ENCODE data around the gene RAB8B.

Gene RAB8B

DNA sequence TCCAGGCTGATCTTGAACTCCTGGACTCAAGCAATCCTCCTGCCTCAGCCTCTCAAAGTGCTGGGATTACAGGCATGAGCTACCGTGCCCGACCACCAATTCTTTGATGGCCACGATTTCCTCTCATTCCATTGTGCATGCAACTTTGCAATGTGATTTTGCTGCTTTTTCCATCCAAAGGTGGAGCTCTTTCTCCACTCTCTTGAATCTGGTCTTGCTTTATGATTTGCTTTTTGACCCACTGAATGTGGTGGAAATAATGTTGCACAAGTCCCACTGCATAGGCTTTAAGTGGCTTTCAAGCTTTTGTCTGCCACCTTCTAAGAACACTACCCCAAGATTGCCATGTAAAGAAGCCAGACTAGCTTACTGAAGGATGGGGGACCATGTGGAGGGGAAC lies 42.7 kb upstream of the RAB8B start:
- H3K79me2 ChIP-seq (ENCODE audit: insufficient read depth, low read length), result no peaks in the 10 kb centered on the region
- H3K27me3 ChIP-seq (ENCODE audit: low read length), result no peaks in the 10 kb centered on the region
- H3K4me2 ChIP-seq (ENCODE audit: low read depth, low read length, poor library complexity, severe bottlenecking), result no peak overlapping the region

DNA sequence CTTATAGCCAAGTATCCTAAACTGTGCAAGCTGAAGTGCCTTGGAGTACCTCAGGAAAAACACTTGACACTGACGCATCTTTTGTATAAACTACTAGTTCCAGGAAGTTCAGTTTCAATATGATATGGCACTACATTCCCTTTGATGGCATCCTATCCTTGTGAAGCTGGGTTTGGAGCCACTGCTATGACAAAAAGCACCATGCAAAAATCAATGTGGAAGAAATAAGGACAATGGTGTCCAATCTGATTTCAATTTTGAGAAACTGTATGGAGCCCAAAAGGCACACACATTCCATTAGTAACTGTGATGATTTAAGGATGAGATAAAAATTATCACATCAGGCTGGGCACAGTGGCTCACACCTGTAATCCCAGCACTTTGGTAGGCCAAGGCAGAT lies 37.7 kb upstream of the RAB8B start:
- H3K4me3 ChIP-seq (ENCODE audit: insufficient read depth, low read length, poor library complexity, severe bottlenecking), result no peak overlapping the region
- H3K4me2 ChIP-seq (ENCODE audit: low read depth, low read length, poor library complexity, severe bottlenecking), result no peak overlapping the region
- no peaks in the 10 kb centered on the region for H3K9me2 ChIP-seq (replicated peaks; ENCODE audit: insufficient read depth, low read length)
- H3K36me3 ChIP-seq (ENCODE audit: low read length), result 0 out of 2 replicates have a peak, but pooled peaks cover 3% of the 10 kb centered on the region
- H3K9me3 ChIP-seq (ENCODE audit: insufficient read depth, low read length), result no peaks in the 10 kb centered on the region
- TF ChIP-seq EZH2phosphoT487 (conservative IDR thresholded peaks at IDR 0.05; ENCODE audit: low read length), result no peak
- TF ChIP-seq CTCF (IDR thresholded peaks at IDR 0.05; ENCODE audit: insufficient read depth, low read length, poor library complexity, severe bottlenecking), result no peak
- H3K27me3 ChIP-seq (ENCODE audit: low read length), result no peaks in the 10 kb centered on the region
- H3K79me2 ChIP-seq (ENCODE audit: insufficient read depth, low read length), result 0 out of 2 replicates have a peak, but pooled peaks cover 7% of the 10 kb centered on the region
- H3K27ac ChIP-seq (ENCODE audit: low read depth, low read length), result no peak overlapping the region
- peaks cover 3% of the 10 kb centered on the region; the same call in 1 of the 2 replicates for H3F3A ChIP-seq (ENCODE audit: insufficient read depth)
- H3K9ac ChIP-seq (ENCODE audit: low read length), result no peak overlapping the region
- no peak overlapping the region for H2AFZ ChIP-seq (ENCODE audit: low read depth, low read length, severe bottlenecking)
- H4K20me1 ChIP-seq (ENCODE audit: low read depth, low read length), result no peaks in the 10 kb centered on the region

More for the DNA sequence above, 42.7 kb upstream of the RAB8B start:
- no peaks in the 10 kb centered on the region for H3K9me2 ChIP-seq (replicated peaks; ENCODE audit: insufficient read depth, low read length)
- no peak overlapping the region for H3K9ac ChIP-seq (ENCODE audit: low read length)
- no peak overlapping the region for H3K4me3 ChIP-seq (ENCODE audit: insufficient read depth, low read length, poor library complexity, severe bottlenecking)
- H4K20me1 ChIP-seq (ENCODE audit: low read depth, low read length), result no peaks in the 10 kb centered on the region
- no peak overlapping the region for H3K27ac ChIP-seq (ENCODE audit: low read depth, low read length)
- TF ChIP-seq EZH2phosphoT487 (conservative IDR thresholded peaks at IDR 0.05; ENCODE audit: low read length) (no peak), CTCF (IDR thresholded peaks at IDR 0.05; ENCODE audit: insufficient read depth, low read length, poor library complexity, severe bottlenecking) (no peak)
- no peaks in the 10 kb centered on the region for H3K36me3 ChIP-seq (ENCODE audit: low read length)
- H3K9me3 ChIP-seq (ENCODE audit: insufficient read depth, low read length), result no peaks in the 10 kb centered on the region
- H3F3A ChIP-seq (ENCODE audit: insufficient read depth), result no peaks in the 10 kb centered on the region
- no peak overlapping the region for H2AFZ ChIP-seq (ENCODE audit: low read depth, low read length, severe bottlenecking)

DNA sequence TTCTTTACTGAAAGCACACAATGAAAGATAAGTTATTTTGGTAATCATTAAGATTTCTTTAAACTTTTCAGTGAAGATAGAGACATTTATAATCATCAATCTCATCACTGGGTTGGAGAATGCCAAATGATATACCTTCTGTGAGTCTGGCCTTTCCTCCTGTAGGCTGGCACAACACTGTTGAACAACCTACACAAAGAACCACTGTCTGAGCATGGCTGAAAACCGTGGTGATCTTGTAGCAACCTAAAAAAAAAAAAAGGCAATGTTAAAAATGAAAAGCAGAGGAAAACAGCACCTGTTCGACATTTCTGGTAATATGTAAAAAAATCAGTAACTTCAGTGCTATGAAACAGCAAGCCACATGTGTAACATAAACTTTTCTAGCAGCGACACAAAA lies 33.9 kb upstream of the RAB8B start:
- 0 out of 2 replicates have a peak, but pooled peaks cover 7% of the 10 kb centered on the region for H3K79me2 ChIP-seq (ENCODE audit: insufficient read depth, low read length)
- no peaks in the 10 kb centered on the region for H3K27me3 ChIP-seq (ENCODE audit: low read length)
- peak overlapping the region; percentile 71 for H3K4me2 ChIP-seq (ENCODE audit: low read depth, low read length, poor library complexity, severe bottlenecking)
- H3K9me2 ChIP-seq (replicated peaks; ENCODE audit: insufficient read depth, low read length), result no peaks in the 10 kb centered on the region
- H3F3A ChIP-seq (ENCODE audit: insufficient read depth), result peaks cover 3% of the 10 kb centered on the region; the same call in 1 of the 2 replicates
- H2AFZ ChIP-seq (ENCODE audit: low read depth, low read length, severe bottlenecking), result no peak overlapping the region
- TF ChIP-seq EZH2phosphoT487 (conservative IDR thresholded peaks at IDR 0.05; ENCODE audit: low read length), result no peak
- no peak for TF ChIP-seq CTCF (IDR thresholded peaks at IDR 0.05; ENCODE audit: insufficient read depth, low read length, poor library complexity, severe bottlenecking)
- no peak overlapping the region for H3K9ac ChIP-seq (ENCODE audit: low read length)
- H3K9me3 ChIP-seq (ENCODE audit: insufficient read depth, low read length), result no peaks in the 10 kb centered on the region
- H4K20me1 ChIP-seq (ENCODE audit: low read depth, low read length), result no peaks in the 10 kb centered on the region
- H3K27ac ChIP-seq (ENCODE audit: low read depth, low read length), result no peak overlapping the region
- H3K36me3 ChIP-seq (ENCODE audit: low read length), result 0 out of 2 replicates have a peak, but pooled peaks cover 3% of the 10 kb centered on the region
- no peak overlapping the region for H3K4me3 ChIP-seq (ENCODE audit: insufficient read depth, low read length, poor library complexity, severe bottlenecking)
